ENCODE measurements around the gene EMILIN3. TPM values are rescaled to one million over a fixed set of nuclear protein-coding genes. Genes with fewer than 3 reads are reported as not detected.

The EMILIN3 gene
- total and polyA plus RNA-seq, 2 of the 8 experiments (the other 6 are each of a cell fraction or from before 2014, with no cell fraction given), result 3.8 to 5.2 TPM

- H3K27me3 ChIP-seq (replicated peaks in 1 of 4; ENCODE audit: control insufficient read depth in 3 of 4, extremely low read depth in 1 of 4, insufficient read depth in 3 of 4, low read length in 3 of 4), result no peaks in the 10 kb centered on the region
- WGBS, 2 experiments (ENCODE audit: extremely low coverage in 1 of 2, insufficient coverage in 1 of 2, insufficient read length in 1 of 2, insufficient replicate concordance in 2 of 2, low coverage in 1 of 2, low lambda C conversion rate in 2 of 2, missing lambda C conversion rate in 1 of 2), result 85% methylated on average over 12 of the region's 12 CpGs; no CpG with 5 or more reads in 1 of the 2 experiments
- no peaks in the 10 kb centered on the region for H3K79me2 ChIP-seq (ENCODE audit: control insufficient read depth in 1 of 2, insufficient read depth in 2 of 2, low read length in 2 of 2)
- H3K14ac ChIP-seq (ENCODE audit: insufficient read length), result no peak overlapping the region
- no peaks in the 10 kb centered on the region for H4K20me1 ChIP-seq (replicated peaks in 1 of 2; ENCODE audit: control insufficient read depth in 1 of 2, insufficient read depth in 2 of 2, low read length in 2 of 2)
- ChIA-PET POLR2A (ENCODE audit: partially characterized antibody) (no interaction called here), CTCF (ENCODE audit: partially characterized antibody) (interaction anchor here (0.7 to 1.7 kb wide), 6 partner anchors 15 to 166 kb away, joined by 3 to 5 read pairs (median 4); no protein-coding TSS in a partner anchor)
- H3K18ac ChIP-seq (ENCODE audit: extremely low read depth, low read length), result no peak overlapping the region
- no peak overlapping the region for H3K9ac ChIP-seq (replicated peaks in 1 of 4; ENCODE audit: extremely low read depth in 1 of 4, low read depth in 3 of 4, low read length in 3 of 4)
- no peak overlapping the region for H4K91ac ChIP-seq (replicated peaks; ENCODE audit: insufficient read length, low read length)
- H3K4me3 ChIP-seq (ENCODE audit: extremely low read depth in 1 of 4, insufficient read depth in 2 of 4, low read depth in 3 of 4, low read length in 4 of 4), result no peak overlapping the region
- H2BK12ac ChIP-seq (ENCODE audit: low read depth, low read length), result no peak overlapping the region
- no peak overlapping the region for H2BK15ac ChIP-seq (ENCODE audit: low read length)
- TF ChIP-seq RXRA (IDR thresholded peaks at IDR 0.05; ENCODE audit: insufficient read depth, low read depth, low read length) (no peak), JUN (IDR thresholded peaks at IDR 0.05; ENCODE audit: low read depth, low read length) (no peak), RAD21 (IDR thresholded peaks at IDR 0.05 in 1 of 2, conservative IDR thresholded peaks at IDR 0.05 in 1 of 2; ENCODE audit: low read depth in 2 of 2, low read length in 2 of 2) (peak; percentile 43 to 53), CTCF (IDR thresholded peaks at IDR 0.05; ENCODE audit: control extremely low read depth in 1 of 3, insufficient read depth in 1 of 3, low read depth in 1 of 3, low read length in 3 of 3) (peak in 2 of 3 experiments; percentile 7 to 28; a peak in 2 of 4 replicates)
- no peak overlapping the region for H2AFZ ChIP-seq (ENCODE audit: low read length)
- no peak overlapping the region for H3K23ac ChIP-seq (ENCODE audit: insufficient read length)
- H3K4ac ChIP-seq (replicated peaks; ENCODE audit: insufficient read length, low read depth, low read length), result no peak overlapping the region
- H2AK5ac ChIP-seq (ENCODE audit: low read depth, low read length), result no peak overlapping the region
- no peak overlapping the region for H2BK120ac ChIP-seq (replicated peaks; ENCODE audit: low read depth, low read length)
- no peak for DNase-seq (ENCODE audit: low read depth in 1 of 2, low spot score in 2 of 2)
- no peak for FAIRE-seq
- H3K36me3 ChIP-seq (ENCODE audit: control insufficient read depth in 2 of 4, insufficient read depth in 4 of 4, low read length in 3 of 4), result no peaks in the 10 kb centered on the region
- no peaks in the 10 kb centered on the region; a peak in 1 of 7 replicates for H3K4me1 ChIP-seq (replicated peaks in 1 of 4; ENCODE audit: control insufficient read depth in 3 of 4, insufficient read depth in 4 of 4, low read length in 3 of 4)
- no peak overlapping the region for H4K8ac ChIP-seq (ENCODE audit: extremely low read depth, insufficient read depth, low read length)
- no peak overlapping the region for H3K27ac ChIP-seq (ENCODE audit: low read depth, low read length)
- no peak overlapping the region for H2BK20ac ChIP-seq (ENCODE audit: low read length)
- H3K9me3 ChIP-seq (ENCODE audit: insufficient read depth in 2 of 2, low read depth in 1 of 2, low read length in 1 of 2), result no peaks in the 10 kb centered on the region
- no peaks in the 10 kb centered on the region for H3K23me2 ChIP-seq (ENCODE audit: low read depth, low read length)
- H2BK5ac ChIP-seq (ENCODE audit: low read depth, low read length), result no peak overlapping the region
- no peak overlapping the region for H4K5ac ChIP-seq (ENCODE audit: insufficient read length, low read depth, low read length)
- no peak overlapping the region for H3K56ac ChIP-seq (replicated peaks; ENCODE audit: insufficient read length, low read depth, low read length)
- H3K79me1 ChIP-seq (ENCODE audit: low read depth, low read length), result no peaks in the 10 kb centered on the region
- no peak overlapping the region for H3K4me2 ChIP-seq (ENCODE audit: insufficient read depth in 1 of 2, low read depth in 2 of 2, low read length in 2 of 2)
Measured at GRCh38 chr20:41380551-41381193, 14.1 kb upstream of the EMILIN3 start.

Data from H1 (cell line).